ENCODE results near the gene DENND2A.

Gene DENND2A

GRCh38 chr7:140576589-140576988 is 64.0 kb downstream of the DENND2A start:
- Histone ChIP-seq H3K79me1 (ENCODE audit: low read length) (no peaks in the 10 kb centered on the region), H3K36me3 (ENCODE audit: control insufficient read depth in 1 of 2, insufficient read depth in 2 of 2, low read length in 2 of 2) (peaks cover 0 to 8% of the 10 kb centered on the region in 2 experiments), H3K9ac (ENCODE audit: low read length) (no peak overlapping the region), H4K8ac (ENCODE audit: low read depth, low read length) (no peak overlapping the region), H2BK120ac (ENCODE audit: insufficient read depth, low read length, poor library complexity) (no peak overlapping the region), H3K9me3 (ENCODE audit: insufficient read depth, low read depth, low read length) (no peaks in the 10 kb centered on the region), H3K4me2 (ENCODE audit: low read length) (no peak overlapping the region), H3K14ac (ENCODE audit: low read length) (no peak overlapping the region), H3K18ac (ENCODE audit: low read length) (no peak overlapping the region), H4K91ac (ENCODE audit: low read depth, low read length) (no peak overlapping the region), H3K27me3 (ENCODE audit: insufficient read depth, low read length) (no peaks in the 10 kb centered on the region), H2BK5ac (ENCODE audit: low read depth, low read length, poor library complexity) (no peak overlapping the region), H3K23ac (ENCODE audit: low read length) (no peak overlapping the region), H3K4me3 (ENCODE audit: low read depth, low read length) (no peak overlapping the region), H4K12ac (ENCODE audit: low read depth, low read length) (no peak overlapping the region), H2BK12ac (ENCODE audit: low read length) (no peak overlapping the region), H3K79me2 (ENCODE audit: control insufficient read depth, insufficient read depth, low read length, poor library complexity) (no peaks in the 10 kb centered on the region), H3K4me1 (ENCODE audit: control insufficient read depth in 1 of 2, insufficient read depth in 2 of 2, low read length in 2 of 2) (no peaks in the 10 kb centered on the region), H2AK5ac (ENCODE audit: low read length) (no peak overlapping the region), H3K27ac (ENCODE audit: low read depth, low read length) (no peak overlapping the region), H3K4ac (ENCODE audit: low read depth, low read length) (no peak overlapping the region), H2AFZ (ENCODE audit: insufficient read depth, low read length, poor library complexity) (no peak overlapping the region)
- no peak for DNase-seq
- WGBS (ENCODE audit: extremely low coverage, insufficient coverage, insufficient read length): no CpG with 5 or more reads among the region's 1 CpG

- H3K4me2 ChIP-seq (ENCODE audit: low read length): no peak overlapping the region
- H3K79me1 ChIP-seq (ENCODE audit: low read length): no peaks in the 10 kb centered on the region
- H3K27me3 ChIP-seq (ENCODE audit: insufficient read depth, low read length): no peaks in the 10 kb centered on the region
- WGBS (ENCODE audit: extremely low coverage, insufficient coverage, insufficient read length): no CpG with 5 or more reads among the region's 5 CpGs
- no peak overlapping the region for H3K4ac ChIP-seq (ENCODE audit: low read depth, low read length)
- H3K27ac ChIP-seq (ENCODE audit: low read depth, low read length): no peak overlapping the region
- H2AK5ac ChIP-seq (ENCODE audit: low read length): no peak overlapping the region
- no peak overlapping the region for H4K91ac ChIP-seq (ENCODE audit: low read depth, low read length)
- no peak overlapping the region for H3K23ac ChIP-seq (ENCODE audit: low read length)
- H3K9me3 ChIP-seq (ENCODE audit: insufficient read depth, low read depth, low read length): no peaks in the 10 kb centered on the region
- no peak overlapping the region for H3K4me3 ChIP-seq (ENCODE audit: low read depth, low read length)
- no peak overlapping the region for H4K12ac ChIP-seq (ENCODE audit: low read depth, low read length)
- H3K18ac ChIP-seq (ENCODE audit: low read length): no peak overlapping the region
- no peak overlapping the region for H2AFZ ChIP-seq (ENCODE audit: insufficient read depth, low read length, poor library complexity)
- H3K4me1 ChIP-seq (ENCODE audit: control insufficient read depth in 1 of 2, insufficient read depth in 2 of 2, low read length in 2 of 2): no peaks in the 10 kb centered on the region
- H4K8ac ChIP-seq (ENCODE audit: low read depth, low read length): no peak overlapping the region
- no peak overlapping the region for H2BK12ac ChIP-seq (ENCODE audit: low read length)
- peaks cover 7 to 16% of the 10 kb centered on the region in 2 experiments for H3K36me3 ChIP-seq (ENCODE audit: control insufficient read depth in 1 of 2, insufficient read depth in 2 of 2, low read length in 2 of 2)
- H3K9ac ChIP-seq (ENCODE audit: low read length): no peak overlapping the region
- no peak overlapping the region for H2BK120ac ChIP-seq (ENCODE audit: insufficient read depth, low read length, poor library complexity)
- no peak overlapping the region for H3K14ac ChIP-seq (ENCODE audit: low read length)
- DNase-seq: no peak
- no peaks in the 10 kb centered on the region for H3K79me2 ChIP-seq (ENCODE audit: control insufficient read depth, insufficient read depth, low read length, poor library complexity)
- no peak overlapping the region for H2BK5ac ChIP-seq (ENCODE audit: low read depth, low read length, poor library complexity)
Observed at GRCh38 chr7:140571538-140572122, 69.0 kb downstream of the DENND2A start.

- Histone ChIP-seq H4K12ac (ENCODE audit: low read depth, low read length) (no peak overlapping the region), H2BK120ac (ENCODE audit: insufficient read depth, low read length, poor library complexity) (no peak overlapping the region), H3K9ac (ENCODE audit: low read length) (no peak overlapping the region), H3K4me2 (ENCODE audit: low read length) (no peak overlapping the region), H3K27me3 (ENCODE audit: insufficient read depth, low read length) (no peaks in the 10 kb centered on the region), H3K4me1 (ENCODE audit: control insufficient read depth in 1 of 2, insufficient read depth in 2 of 2, low read length in 2 of 2) (no peaks in the 10 kb centered on the region), H3K4me3 (ENCODE audit: low read depth, low read length) (no peak overlapping the region), H3K36me3 (ENCODE audit: control insufficient read depth in 1 of 2, insufficient read depth in 2 of 2, low read length in 2 of 2) (peaks cover 7 to 16% of the 10 kb centered on the region in 2 experiments), H4K91ac (ENCODE audit: low read depth, low read length) (no peak overlapping the region), H3K23ac (ENCODE audit: low read length) (no peak overlapping the region), H2BK5ac (ENCODE audit: low read depth, low read length, poor library complexity) (no peak overlapping the region), H3K14ac (ENCODE audit: low read length) (no peak overlapping the region), H3K79me1 (ENCODE audit: low read length) (no peaks in the 10 kb centered on the region), H4K8ac (ENCODE audit: low read depth, low read length) (no peak overlapping the region), H2BK12ac (ENCODE audit: low read length) (no peak overlapping the region), H2AK5ac (ENCODE audit: low read length) (no peak overlapping the region), H2AFZ (ENCODE audit: insufficient read depth, low read length, poor library complexity) (no peak overlapping the region), H3K18ac (ENCODE audit: low read length) (no peak overlapping the region), H3K27ac (ENCODE audit: low read depth, low read length) (no peak overlapping the region), H3K9me3 (ENCODE audit: insufficient read depth, low read depth, low read length) (no peaks in the 10 kb centered on the region), H3K4ac (ENCODE audit: low read depth, low read length) (no peak overlapping the region), H3K79me2 (ENCODE audit: control insufficient read depth, insufficient read depth, low read length, poor library complexity) (no peaks in the 10 kb centered on the region)
- no peak for DNase-seq
- WGBS (ENCODE audit: extremely low coverage, insufficient coverage, insufficient read length): no CpG with 5 or more reads among the region's 10 CpGs
Observed at GRCh38 chr7:140570120-140570519, 70.5 kb downstream of the DENND2A start.

GRCh38 chr7:140568021-140568813 is 72.4 kb downstream of the DENND2A start:
- Histone ChIP-seq H3K27me3 (ENCODE audit: insufficient read depth, low read length) (no peaks in the 10 kb centered on the region), H3K9ac (ENCODE audit: low read length) (no peak overlapping the region), H3K9me3 (ENCODE audit: insufficient read depth, low read depth, low read length) (peaks cover 1% of the 10 kb centered on the region), H2BK12ac (ENCODE audit: low read length) (no peak overlapping the region), H3K36me3 (ENCODE audit: control insufficient read depth in 1 of 2, insufficient read depth in 2 of 2, low read length in 2 of 2) (peaks cover 9 to 11% of the 10 kb centered on the region in 2 experiments), H2BK5ac (ENCODE audit: low read depth, low read length, poor library complexity) (no peak overlapping the region), H3K23ac (ENCODE audit: low read length) (no peak overlapping the region), H3K4me1 (ENCODE audit: control insufficient read depth in 1 of 2, insufficient read depth in 2 of 2, low read length in 2 of 2) (no peaks in the 10 kb centered on the region), H3K14ac (ENCODE audit: low read length) (no peak overlapping the region), H3K4ac (ENCODE audit: low read depth, low read length) (no peak overlapping the region), H4K91ac (ENCODE audit: low read depth, low read length) (no peak overlapping the region), H2AFZ (ENCODE audit: insufficient read depth, low read length, poor library complexity) (no peak overlapping the region), H3K79me1 (ENCODE audit: low read length) (no peaks in the 10 kb centered on the region), H2BK120ac (ENCODE audit: insufficient read depth, low read length, poor library complexity) (no peak overlapping the region), H2AK5ac (ENCODE audit: low read length) (peak overlapping the region; percentile 52), H4K8ac (ENCODE audit: low read depth, low read length) (no peak overlapping the region), H3K18ac (ENCODE audit: low read length) (peak overlapping the region; percentile 10), H3K79me2 (ENCODE audit: control insufficient read depth, insufficient read depth, low read length, poor library complexity) (no peaks in the 10 kb centered on the region), H3K4me3 (ENCODE audit: low read depth, low read length) (no peak overlapping the region), H3K4me2 (ENCODE audit: low read length) (no peak overlapping the region), H4K12ac (ENCODE audit: low read depth, low read length) (no peak overlapping the region), H3K27ac (ENCODE audit: low read depth, low read length) (no peak overlapping the region)
- no CpG with 5 or more reads among the region's 17 CpGs for WGBS (ENCODE audit: extremely low coverage, insufficient coverage, insufficient read length)
- no peak for DNase-seq
